GM18858 (cell line): Measurements from ENCODE around the gene PCGF3.
"Not testable (repeated sequence)": the region's sequence is repeated elsewhere in the genome, so short reads cannot be mapped to it uniquely, and the experiment has no call there.

Experiments
- ATAC-seq: cut with Tn5 transposase; IDR thresholded peaks from one replicate; pipeline ENCODE4 v1.9.1; 2021; ENCODE audit not compliant: unreplicated experiment

PCGF3 gene

DNA sequence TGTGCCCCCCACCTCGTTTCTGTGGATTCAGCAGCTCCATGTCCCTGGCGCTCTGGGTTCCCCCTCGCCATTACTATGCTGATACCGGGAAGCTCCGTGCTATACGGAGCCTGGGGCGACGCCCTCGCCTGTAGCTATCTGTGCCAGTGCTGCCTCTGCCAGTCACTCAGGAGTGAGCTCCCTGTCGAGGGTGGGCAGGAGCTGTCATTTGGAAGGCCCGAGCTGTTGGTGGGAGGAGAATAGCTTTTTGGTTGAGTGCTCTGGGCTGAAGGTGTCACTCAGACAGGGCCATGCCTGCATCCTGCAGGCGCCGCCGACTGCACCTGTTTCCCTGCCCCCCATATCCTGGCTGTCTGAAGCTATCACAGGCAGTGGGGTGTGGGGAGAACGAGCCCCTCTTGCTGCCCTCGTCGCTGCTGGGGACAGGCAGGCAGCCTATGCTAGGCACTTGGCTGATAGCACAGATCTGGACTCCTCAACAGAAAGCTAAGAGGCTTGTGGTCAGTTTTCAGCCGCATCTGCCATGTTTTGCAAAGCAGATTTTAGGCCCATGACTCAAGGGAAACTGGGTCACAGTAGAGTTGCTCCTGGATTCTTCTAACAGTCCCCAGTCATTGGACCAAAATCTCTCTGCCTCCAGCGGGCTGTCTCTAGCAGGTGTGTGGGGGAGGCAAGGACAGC, 88.4 kb downstream of the PCGF3 start:
- ATAC-seq: no peak

DNA sequence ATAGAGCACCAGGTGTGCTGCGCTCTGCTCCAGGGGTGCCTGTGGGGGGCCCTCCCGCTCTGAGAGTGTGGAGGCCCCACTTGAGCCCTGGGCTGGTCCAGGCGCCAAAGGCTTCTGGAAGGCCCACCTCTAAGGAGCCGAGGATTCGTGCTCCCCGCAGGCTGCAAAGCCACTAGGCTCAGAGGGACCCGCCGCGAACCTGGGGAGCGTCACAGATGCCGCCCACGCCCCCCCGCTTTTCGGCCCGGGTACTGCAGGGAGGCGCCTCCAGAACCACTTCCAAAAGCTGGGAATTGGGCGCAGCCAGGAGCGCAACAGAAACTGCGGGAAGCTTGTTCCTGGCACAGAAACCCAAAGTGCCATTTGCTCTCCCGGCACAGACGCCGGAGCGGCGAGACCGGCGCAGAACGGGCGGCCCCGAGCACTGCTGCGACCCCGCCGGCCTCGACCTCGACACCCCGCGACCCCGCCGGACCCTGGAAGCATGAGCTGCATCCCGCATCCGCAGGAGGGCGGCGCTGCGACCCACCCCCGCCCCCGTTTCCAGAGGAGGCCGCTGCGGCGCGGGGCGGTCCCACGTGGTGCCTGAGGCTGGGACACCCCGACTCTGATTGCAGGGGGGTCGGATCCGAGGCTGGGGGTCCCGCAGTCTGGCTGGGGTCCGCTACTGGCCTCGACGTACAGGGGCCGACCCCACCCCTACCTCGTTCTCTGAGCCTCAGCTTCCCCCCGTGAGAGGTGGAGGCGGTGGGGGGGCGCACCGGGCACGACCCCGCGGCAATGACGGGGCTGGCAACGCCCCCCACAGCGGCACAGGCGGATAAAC, 89.5 kb downstream of the PCGF3 start:
- ATAC-seq: no peak

DNA sequence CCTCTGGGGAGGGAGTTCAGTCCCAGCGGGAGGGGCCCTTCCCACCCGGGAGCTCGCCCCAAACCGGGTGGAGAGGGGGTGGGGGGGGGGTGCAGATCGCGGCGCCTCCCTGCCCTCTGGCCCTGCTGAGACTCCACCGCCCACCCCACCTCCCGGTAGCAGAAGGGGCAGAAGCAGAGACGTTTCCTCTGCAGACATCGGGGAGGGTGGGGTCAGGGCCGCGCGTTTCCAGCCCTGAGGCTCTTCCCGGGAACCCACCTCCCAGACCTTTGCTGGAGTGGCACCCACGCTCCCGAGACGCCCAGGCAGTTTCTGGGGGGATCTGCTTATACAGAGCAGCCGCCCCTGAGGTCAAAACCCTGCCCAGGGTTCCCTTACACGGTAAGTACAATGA, 90.1 kb downstream of the PCGF3 start:
- no peak for ATAC-seq

DNA sequence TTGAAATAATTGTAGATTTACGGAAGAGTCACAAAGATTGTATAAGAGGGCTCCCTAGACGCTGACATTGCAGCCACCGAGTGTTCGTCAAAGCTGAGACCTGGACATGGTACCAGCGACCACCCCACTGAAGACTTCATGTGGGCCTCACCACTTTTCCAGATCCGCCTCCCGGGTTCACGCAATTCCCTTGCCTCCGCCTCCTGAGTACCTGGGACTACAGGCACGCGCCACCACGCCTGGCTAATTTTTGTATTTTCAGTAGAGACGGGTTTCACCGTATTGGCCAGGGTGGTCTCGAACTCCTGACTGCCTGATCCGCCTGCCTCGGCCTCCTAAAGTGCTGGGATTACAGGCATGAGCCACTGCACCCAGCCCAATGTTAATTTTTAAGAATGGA, 90.6 kb downstream of the PCGF3 start:
- no peak for ATAC-seq

DNA sequence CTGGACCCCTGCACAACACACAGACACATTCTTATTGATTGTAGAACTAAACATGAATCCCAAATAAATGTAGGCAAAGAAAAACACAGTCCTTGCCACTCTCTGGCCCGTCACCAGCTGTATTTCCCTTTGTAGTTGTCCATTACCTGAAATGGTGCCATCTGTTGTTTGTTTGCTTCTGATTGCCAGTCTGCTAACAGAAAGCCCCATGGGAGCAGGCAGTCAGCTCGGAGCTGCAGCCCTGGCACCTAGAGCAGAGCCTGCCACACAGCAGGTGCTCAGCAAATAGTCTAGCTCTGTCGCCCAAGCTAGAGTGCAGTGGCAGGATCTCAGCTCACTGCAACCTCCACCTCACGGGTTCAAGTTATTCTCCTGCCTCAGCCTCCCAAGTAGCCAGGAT, 91.4 kb downstream of the PCGF3 start:
- ATAC-seq: no peak

DNA sequence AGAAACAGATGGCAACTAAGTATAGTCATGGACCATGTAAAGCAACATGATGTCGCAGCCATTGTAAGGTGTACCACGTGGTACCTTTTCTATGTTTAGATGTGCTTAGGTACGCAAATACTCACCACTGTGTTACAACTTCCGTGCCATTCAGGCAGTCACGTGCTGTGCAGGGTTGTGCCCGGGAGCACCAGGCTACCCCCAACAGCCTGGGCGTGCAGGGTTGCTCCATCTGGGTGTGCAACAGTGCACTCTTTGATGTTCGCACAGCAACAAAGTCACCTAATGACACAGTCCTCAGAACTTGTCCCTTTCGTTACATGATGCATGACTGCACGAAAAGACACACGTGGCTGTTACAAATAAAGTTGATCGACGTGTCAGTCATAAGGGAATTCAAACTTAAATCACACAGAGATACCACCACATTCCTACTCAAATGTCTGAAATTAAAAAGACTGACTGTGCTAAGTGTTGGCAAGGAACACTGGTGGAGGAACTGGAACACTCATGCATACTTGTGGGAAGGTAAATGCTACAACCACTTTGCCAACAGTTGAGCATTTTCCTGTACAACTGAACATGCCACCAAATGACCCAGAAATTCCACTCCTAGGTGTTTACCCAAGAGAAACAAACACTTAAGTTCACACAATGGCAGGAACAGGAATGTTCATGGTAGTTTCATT, 95.9 kb downstream of the PCGF3 start:
- no peak for ATAC-seq

DNA sequence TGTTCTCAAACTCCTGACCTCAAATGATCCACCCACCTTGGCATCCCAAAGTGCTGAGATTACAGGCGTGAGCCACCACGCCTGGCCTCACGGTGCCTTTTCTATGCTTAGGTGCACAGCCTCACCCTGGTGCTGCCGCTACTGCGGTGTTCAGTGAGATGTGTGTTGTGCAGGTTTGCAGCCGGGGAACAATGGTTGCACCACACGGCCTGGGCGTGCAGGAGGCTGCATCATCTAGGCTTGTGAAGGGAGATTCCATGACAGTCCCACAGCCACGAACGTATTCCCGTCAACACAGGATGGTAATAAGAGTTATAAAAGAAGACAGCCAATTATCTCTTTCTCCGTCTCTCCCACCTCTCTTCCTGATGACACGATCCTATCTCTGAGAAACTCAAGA, 98.3 kb downstream of the PCGF3 start:
- ATAC-seq: no peak

DNA sequence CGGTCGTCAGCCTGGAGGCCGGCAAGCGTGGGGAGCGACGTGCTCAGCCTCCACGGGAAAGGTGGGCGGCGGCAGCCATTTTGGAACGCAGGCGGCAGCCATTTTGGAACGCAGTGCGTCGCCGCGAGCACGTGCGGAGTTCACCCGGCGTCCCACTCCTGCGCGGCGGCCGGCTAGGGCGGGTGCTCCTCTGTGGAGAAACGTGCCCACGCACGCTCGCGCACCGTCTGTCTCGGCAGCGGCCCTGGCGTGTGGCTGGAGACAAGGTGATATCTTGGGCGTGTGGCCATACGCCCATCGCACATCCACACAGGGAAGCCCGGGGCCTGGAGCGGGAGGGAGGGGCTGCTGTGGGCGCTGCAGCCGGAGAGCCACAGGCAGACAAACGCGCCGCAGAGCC, 99.2 kb downstream of the PCGF3 start:
- ATAC-seq: no peak

DNA sequence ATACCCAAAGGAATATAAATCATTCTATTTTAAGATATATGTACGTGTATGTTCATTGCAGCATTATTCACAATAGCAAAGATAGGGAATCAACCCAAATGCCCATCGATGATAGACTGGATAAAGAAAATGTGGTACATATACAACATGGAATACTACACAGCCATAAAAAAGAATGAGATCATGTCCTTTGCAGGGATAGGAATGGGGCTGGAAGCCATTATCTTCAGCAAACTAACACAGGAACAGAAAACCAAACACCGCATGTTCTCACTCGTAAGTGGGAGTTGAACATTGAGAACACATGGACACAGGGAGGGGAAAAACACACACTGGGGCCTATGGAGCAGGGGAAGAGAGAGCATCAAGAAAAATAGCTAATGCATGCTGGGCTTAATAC, 101.3 kb downstream of the PCGF3 start:
- ATAC-seq: not testable (repeated sequence)

DNA sequence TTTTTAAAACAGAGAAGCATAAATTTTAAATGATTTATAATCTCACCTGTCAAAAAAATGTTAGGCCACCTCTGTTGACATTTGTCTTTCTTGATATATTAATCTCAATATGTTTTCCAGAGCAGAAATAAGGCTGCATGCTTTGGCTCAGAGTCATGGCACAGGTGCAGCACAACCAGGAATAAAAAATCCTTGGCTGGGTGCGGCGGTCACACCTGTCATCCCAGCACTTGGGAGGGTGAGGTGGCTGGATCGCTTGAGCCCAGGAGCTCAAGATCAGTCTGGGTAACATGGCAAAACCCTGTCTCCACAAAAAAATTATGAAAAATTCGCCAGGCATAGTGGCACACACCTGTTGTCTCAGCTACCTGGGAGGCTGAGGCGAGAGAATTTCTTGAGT, 102.2 kb downstream of the PCGF3 start:
- no peak for ATAC-seq

DNA sequence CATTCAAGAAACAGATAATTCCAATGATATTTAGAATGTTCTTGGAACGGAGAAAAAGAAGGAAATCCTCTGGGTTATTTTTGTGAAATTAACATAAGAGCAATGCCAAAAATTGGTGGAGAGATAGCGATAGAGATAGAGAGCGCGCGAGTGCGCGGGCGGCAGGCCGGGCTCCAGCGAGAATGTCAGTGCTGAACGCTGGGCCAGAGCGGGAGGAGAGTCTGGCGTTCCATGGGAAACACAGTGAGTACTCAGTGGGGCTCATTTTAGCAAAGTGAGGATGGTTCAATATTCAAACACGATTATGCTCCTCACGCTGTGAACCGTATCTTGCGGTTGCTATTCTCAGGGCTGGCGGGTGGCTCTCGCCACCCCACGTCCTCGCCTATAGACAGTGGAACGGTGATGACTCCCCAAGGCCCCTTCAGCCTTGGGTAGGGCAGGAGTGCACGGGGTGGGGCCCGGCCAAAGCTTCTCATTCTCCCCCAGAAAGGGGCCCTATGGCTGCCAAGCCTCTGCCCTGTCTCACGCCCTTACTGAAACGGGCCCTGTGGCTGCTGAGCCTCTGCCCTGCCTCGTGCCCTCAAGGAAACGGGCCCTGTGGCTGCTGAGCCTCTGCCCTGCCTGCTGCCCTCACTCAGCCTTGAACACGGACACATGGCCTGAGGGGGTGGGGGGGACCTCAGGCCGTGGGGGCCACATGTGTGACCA, 103.4 kb downstream of the PCGF3 start:
- ATAC-seq: no peak

DNA sequence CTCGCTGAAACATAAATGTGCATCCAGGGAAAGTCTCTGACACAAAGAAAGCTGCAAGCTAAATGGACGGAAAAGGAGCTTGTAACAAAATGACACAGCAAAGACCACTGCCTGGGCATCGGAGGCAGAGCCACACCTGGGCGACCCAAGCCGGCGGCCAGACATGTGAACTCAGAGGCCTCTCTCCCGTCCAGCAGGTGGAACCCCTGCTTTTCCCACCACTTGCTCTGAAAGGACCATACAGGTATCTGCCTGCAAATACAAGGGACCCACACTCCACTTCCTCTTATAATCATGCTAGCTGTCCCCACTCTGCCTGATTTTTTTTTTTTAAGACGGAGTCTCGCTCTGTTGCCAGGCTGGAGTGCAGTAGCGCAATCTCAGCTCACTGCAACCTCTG, 108.3 kb downstream of the PCGF3 start:
- ATAC-seq: no peak

DNA sequence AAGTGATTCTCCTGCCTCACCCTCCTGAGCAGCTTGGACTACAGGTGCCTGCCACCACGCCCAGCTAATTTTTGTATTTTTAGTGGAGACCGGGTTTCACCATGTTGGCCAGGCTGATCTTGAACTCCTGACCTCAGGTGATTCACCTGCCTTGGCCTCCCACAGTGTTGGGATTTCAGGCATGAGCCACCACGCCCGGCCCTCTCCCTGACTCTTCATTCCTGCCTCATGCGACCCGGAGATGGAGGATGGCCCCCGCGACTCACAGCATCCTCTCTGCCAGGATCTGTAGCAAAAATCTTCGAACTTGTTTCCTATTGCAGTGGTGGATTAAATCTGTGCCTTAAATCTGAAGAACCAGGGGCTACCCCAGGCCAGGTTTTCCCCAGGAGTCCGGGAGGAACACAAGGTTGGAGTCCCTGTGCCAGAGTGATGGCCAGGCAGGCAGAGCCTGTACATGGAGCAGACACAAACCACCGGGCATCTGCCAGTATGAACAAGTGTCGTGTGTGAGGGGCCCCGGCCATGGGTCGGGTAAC, 108.7 kb downstream of the PCGF3 start:
- no peak for ATAC-seq

DNA sequence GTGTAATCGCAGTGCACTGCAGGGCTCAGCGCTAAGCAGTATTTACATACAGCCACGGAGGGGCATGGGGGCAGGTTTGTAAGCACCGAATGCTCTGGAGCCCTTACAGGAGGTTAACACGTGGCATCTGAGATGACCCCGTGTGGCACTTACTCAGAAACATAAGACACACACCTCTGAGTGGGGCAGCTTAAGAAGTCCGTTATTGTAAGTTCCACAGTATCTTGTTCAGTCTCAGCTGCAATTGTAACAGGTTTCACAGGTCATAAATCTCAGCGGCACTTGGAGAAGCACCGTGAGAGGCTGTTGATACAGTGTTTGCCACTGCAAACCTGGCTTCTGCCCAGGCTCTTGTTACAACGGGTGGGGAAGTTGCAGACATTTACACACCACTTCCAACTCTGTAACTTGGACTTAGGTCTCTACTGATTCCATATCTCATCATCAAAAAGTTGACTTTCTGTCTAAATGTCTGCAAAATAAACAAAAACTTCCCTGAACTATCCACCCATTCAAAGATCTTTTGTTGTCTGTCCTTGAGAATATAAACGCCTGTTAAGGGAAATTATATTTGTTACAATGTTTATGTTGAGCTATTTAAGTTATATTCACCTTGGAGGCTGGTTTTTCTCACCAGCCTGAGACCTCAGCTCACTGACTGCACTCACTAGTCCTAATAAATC, 110.0 kb downstream of the PCGF3 start:
- ATAC-seq: no peak

DNA sequence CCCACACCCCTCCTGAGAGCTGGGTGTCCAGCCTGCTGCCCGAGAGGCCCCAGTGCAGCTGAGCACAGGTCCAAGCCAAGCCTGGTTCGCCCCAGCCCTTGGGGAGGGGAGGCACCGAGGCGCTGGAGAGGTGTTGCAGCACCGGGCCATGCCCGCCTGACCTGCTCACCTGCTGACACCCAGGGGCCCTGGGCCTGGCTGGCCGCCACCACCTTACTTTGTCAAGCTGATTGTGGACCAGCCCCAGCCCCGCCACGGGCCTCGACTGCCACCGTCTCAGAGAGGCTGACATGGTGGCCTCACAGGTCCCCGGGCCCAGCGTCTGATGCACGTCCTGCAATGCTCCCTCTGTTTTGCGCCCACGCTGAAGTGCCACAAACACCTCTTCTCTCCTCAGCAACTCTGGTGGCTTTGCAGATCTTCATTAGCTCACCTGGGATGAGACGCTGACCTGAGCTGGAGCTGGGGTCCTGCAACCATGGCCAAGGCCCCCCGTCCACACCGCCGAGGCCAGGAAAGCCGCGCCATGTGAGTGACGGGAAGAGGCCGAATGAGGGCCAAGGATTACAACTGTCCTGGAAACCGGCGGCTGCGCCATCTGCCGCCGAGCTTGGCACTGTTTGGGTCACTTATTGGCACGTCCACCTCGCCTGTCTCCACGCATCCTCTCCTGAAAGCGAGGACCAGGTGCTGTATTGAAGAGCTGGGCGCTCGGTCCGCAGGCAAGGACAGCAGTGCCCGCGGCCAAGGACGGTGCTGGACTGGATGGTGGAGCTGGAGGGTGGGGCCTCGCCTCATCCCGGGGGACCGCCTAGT, 112.7 kb downstream of the PCGF3 start:
- no peak for ATAC-seq

DNA sequence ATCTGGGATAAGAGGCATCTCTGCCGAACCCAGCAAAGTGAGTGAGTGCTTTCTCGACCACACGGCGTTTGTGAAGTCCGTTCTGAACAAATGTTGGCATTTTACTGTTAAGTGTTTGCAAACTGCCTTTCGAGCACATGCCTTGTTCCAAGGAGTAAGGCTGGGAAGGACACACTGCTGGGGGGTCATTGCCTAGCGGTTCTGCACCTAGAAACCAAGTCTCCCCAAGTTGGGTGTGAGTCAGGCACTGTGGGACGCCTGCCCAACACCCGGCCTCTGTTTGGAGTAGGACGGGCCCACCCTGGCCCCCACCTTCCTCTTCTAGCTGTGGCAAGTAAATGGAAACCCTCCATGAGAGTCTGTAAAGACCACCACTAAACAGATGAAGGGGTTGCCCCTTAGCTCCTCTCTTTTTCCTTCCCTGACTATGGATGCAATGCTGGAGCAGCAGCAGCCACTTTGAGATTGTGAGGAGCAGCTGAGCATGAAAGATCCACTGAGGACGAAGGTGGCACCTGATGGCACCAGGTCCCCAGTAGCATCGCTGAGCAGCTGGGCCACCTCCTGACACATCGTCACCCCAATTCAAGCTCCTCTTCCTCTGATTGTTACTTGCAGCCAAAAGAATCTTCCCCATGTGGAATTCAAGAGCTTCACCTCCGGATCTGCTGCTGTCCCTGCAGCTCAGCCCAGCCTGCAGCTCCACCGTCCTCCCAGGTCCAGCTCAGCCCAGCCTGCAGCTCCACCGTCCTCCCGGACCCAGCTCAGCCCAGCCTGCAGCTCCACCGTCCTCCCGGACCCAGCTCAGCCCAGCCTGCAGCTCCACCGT, 114.0 kb downstream of the PCGF3 start:
- ATAC-seq: no peak
